ENCODE measurements around the gene HCN2.

The HCN2 gene

DNA sequence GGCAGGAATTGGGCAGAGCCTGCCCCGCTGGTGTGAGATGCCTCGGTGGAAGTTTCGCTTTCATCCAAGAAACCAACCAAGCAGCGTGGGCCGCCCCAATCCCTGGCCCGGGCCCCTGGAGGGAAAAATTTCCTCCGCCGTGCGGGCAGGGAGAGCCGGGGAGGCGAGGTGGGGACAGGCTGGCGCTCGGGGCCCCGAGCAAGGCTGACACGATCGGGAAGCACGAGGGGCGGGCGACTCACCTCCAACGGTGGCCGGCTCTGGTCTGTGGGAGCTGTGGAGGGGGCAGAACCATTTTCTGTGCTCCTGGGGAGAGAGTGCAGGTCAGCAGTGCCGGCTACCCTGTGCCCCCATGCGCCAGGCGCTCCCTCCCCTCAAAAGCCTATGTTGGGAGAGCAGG lies 62.3 kb downstream of the HCN2 start:
- no peaks in the 10 kb centered on the region for H3K27me3 ChIP-seq
- TF ChIP-seq, protein P1, sequence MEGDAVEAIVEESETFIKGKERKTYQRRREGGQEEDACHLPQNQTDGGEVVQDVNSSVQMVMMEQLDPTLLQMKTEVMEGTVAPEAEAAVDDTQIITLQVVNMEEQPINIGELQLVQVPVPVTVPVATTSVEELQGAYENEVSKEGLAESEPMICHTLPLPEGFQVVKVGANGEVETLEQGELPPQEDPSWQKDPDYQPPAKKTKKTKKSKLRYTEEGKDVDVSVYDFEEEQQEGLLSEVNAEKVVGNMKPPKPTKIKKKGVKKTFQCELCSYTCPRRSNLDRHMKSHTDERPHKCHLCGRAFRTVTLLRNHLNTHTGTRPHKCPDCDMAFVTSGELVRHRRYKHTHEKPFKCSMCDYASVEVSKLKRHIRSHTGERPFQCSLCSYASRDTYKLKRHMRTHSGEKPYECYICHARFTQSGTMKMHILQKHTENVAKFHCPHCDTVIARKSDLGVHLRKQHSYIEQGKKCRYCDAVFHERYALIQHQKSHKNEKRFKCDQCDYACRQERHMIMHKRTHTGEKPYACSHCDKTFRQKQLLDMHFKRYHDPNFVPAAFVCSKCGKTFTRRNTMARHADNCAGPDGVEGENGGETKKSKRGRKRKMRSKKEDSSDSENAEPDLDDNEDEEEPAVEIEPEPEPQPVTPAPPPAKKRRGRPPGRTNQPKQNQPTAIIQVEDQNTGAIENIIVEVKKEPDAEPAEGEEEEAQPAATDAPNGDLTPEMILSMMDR (IDR thresholded peaks at IDR 0.05), result no peak
- H3K27ac ChIP-seq, result no peak overlapping the region
- peaks cover 74% of the 10 kb centered on the region for H3K36me3 ChIP-seq
- H3K4me1 ChIP-seq (ENCODE audit: control insufficient read depth in 1 of 2, insufficient read depth in 1 of 2, low read depth in 1 of 2, low read length in 1 of 2), result no peaks in the 10 kb centered on the region
- H3K9me3 ChIP-seq, result no peaks in the 10 kb centered on the region
- no peak overlapping the region for H3K4me3 ChIP-seq (ENCODE audit: low read depth in 1 of 2, low read length in 1 of 2)

DNA sequence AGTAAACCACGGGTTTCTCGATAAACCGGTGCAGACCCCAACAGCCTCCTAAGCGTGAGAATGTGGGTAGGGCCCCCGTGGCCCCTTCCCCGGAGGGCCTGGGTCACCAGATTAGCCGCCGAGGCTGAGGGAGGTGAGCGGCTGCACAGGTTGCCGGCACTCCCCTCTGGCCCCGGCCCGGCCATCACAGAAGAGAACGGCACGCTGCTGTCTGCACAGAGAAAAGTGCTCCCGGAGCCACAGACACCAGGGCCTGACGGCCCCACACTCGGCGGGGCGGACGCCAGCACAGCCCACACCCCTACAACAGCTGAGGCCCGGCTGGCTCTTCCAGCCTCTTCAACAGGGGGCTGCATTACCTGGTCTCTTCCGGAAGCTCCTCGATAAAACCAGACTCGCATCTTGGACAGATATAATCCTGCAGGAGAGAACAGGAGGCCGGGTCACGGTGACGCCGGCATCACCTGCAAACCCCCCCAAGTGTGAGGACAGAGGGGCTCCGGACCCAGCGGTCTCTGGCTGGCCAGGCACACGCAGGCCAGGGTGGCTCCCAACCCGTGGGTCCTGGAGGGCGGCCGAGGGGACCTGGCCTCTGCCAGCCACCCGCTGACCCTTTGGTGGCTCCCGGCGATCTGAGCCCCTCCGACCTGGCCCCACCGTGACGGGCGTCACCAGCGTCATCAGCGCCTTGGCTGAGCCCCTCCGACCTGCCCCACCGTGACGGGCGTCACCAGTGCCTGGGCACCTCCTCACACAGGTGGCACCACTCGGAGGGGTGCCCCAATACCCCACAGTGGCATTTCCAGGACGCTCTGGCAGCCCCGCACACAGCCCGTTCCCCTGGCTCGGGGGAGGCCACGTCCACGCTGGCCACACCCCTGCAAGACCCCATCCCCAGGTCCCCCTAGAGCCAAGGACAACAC lies 63.0 kb downstream of the HCN2 start:
- TF ChIP-seq, protein P1 (IDR thresholded peaks at IDR 0.05), result no peak
- Histone ChIP-seq H3K27ac (no peak overlapping the region), H3K27me3 (no peaks in the 10 kb centered on the region), H3K9me3 (no peaks in the 10 kb centered on the region), H3K36me3 (peaks cover 73% of the 10 kb centered on the region), H3K4me1 (ENCODE audit: control insufficient read depth in 1 of 2, insufficient read depth in 1 of 2, low read depth in 1 of 2, low read length in 1 of 2) (no peaks in the 10 kb centered on the region), H3K4me3 (ENCODE audit: low read depth in 1 of 2, low read length in 1 of 2) (no peak overlapping the region)

DNA sequence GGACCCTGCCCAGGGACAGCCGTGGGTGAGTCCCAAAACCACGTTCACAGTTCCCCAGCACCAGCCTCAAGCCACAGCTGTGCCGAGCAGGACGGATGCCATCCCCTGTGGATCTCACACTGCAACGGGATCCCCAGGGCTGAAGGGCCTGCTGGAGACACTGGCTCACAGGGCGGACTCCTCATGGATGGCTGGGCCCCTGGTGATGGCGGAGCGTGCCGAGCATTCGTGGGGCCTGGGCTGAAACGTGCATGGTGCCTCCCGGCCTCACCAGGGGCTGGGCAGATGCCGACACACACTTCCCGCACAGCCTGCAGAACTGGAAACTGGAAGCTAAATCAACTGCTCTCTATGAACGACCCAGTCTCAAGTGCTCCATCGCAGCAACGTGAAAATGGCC lies 63.7 kb downstream of the HCN2 start:
- TF ChIP-seq, protein P1 (IDR thresholded peaks at IDR 0.05), result no peak
- Histone ChIP-seq H3K27ac (no peak overlapping the region), H3K9me3 (no peaks in the 10 kb centered on the region), H3K27me3 (no peaks in the 10 kb centered on the region), H3K4me1 (ENCODE audit: control insufficient read depth in 1 of 2, insufficient read depth in 1 of 2, low read depth in 1 of 2, low read length in 1 of 2) (no peaks in the 10 kb centered on the region), H3K36me3 (peaks cover 70% of the 10 kb centered on the region), H3K4me3 (ENCODE audit: low read depth in 1 of 2, low read length in 1 of 2) (no peak overlapping the region)

DNA sequence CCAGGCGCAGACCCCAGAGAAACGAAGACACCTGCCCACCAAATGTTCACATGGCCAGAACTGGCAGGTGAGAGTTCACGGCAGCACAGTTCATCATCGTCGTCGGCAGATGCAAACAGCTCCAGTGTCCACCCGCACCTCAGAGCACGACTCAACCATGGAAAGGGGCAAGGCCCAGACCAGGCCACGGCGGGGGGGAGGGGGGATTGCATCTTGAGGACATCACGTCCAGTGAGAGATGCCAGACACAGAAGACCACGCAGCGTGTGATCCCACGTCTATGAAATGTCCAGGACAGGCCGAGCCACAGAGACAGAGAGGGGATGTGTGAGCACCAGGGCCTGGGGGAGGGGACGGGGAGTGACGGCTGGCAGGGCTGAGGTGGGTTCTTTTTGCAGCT lies 66.0 kb downstream of the HCN2 start:
- no peaks in the 10 kb centered on the region for H3K27me3 ChIP-seq
- H3K4me1 ChIP-seq (ENCODE audit: control insufficient read depth in 1 of 2, insufficient read depth in 1 of 2, low read depth in 1 of 2, low read length in 1 of 2), result peaks cover 9 to 10% of the 10 kb centered on the region in 2 experiments
- H3K27ac ChIP-seq, result no peak overlapping the region
- no peak overlapping the region for H3K4me3 ChIP-seq (ENCODE audit: low read depth in 1 of 2, low read length in 1 of 2)
- H3K9me3 ChIP-seq, result no peaks in the 10 kb centered on the region
- peaks cover 56% of the 10 kb centered on the region for H3K36me3 ChIP-seq
- TF ChIP-seq, protein P1 (IDR thresholded peaks at IDR 0.05), result no peak

DNA sequence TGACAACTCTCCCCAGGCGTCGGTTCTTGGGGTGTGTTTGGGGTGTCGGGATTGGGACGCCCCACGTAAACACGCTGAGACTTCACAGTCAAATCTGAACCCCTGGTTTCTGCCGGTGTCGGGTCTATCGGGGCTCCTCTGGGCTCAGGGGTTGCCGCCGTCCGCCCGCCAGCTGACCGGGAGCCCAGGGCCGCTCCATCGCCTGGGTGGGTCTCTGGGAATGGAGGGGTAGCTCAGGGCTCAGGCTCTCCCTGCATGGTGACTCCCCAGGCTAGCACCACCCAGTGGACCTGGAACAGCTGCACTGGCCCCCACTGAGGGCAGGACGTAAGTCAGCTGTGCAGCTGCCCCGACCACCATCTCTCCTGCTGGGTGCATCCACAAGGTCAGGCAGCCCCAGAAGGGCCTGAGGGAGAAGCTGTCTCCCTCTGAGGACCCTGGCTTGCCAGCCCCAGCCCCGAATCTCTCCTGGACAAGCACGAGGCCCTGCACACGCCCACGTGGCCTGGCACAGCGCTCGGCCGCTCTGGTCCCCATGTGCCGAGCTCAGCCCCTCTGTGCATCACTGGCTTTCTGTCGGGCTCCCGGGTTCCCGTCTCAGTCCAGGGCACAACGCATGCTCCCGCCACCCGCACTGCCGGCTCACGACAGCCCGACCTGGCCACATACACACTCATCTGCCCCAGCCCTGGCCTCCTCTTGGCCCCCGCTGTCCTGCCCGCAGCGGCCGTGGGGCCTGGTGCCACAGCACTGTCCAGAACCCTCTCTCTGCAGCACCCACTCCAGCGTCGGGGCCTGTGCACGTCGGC lies 67.3 kb downstream of the HCN2 start:
- Histone ChIP-seq H3K4me1 (ENCODE audit: control insufficient read depth in 1 of 2, insufficient read depth in 1 of 2, low read depth in 1 of 2, low read length in 1 of 2) (peaks cover 22 to 23% of the 10 kb centered on the region in 2 experiments), H3K36me3 (peaks cover 43% of the 10 kb centered on the region), H3K27me3 (no peaks in the 10 kb centered on the region), H3K9me3 (no peaks in the 10 kb centered on the region), H3K27ac (no peak overlapping the region), H3K4me3 (ENCODE audit: low read depth in 1 of 2, low read length in 1 of 2) (no peak overlapping the region)
- TF ChIP-seq, protein P1 (IDR thresholded peaks at IDR 0.05), result no peak

Data from neutrophil (primary cell).